ENCODE measurements around the gene PCSK6. TPM values are rescaled to one million over a fixed set of nuclear protein-coding genes. Genes with fewer than 3 reads are reported as not detected.
A peak's percentile ranks its signal among the peaks of the same experiment; 100 is the strongest.

PCSK6 gene
- polyA plus RNA-seq, 2 donors = 5.4 to 6.5 TPM

GRCh38 chr15:101488300-101489164 is 975 bp downstream of the PCSK6 start:
- Histone ChIP-seq H3K4me1 (ENCODE audit: control insufficient read depth in 2 of 2, insufficient read depth in 2 of 2, low read length in 1 of 2) (peaks cover 4 to 8% of the 10 kb centered on the region in 2 donors), H3K27me3 (ENCODE audit: control insufficient read depth in 1 of 2, insufficient read depth in 2 of 2, low read length in 2 of 2) (peaks cover 0 to 7% of the 10 kb centered on the region in 2 donors), H3K36me3 (ENCODE audit: control insufficient read depth in 2 of 2, insufficient read depth in 2 of 2, low read length in 1 of 2) (no peaks in the 10 kb centered on the region), H3K27ac (ENCODE audit: low read depth in 2 of 2, low read length in 1 of 2) (no peak overlapping the region), H3K9me3 (ENCODE audit: control insufficient read depth in 2 of 2, insufficient read depth in 1 of 2, low read depth in 1 of 2, low read length in 1 of 2) (no peaks in the 10 kb centered on the region), H3K4me3 (ENCODE audit: low read depth in 1 of 2, low read length in 2 of 2) (peak overlapping the region; percentile 42 to 75)
- 14 to 24% methylated on average over 50 to 85 of the region's 85 CpGs for WGBS, 2 donors

DNA sequence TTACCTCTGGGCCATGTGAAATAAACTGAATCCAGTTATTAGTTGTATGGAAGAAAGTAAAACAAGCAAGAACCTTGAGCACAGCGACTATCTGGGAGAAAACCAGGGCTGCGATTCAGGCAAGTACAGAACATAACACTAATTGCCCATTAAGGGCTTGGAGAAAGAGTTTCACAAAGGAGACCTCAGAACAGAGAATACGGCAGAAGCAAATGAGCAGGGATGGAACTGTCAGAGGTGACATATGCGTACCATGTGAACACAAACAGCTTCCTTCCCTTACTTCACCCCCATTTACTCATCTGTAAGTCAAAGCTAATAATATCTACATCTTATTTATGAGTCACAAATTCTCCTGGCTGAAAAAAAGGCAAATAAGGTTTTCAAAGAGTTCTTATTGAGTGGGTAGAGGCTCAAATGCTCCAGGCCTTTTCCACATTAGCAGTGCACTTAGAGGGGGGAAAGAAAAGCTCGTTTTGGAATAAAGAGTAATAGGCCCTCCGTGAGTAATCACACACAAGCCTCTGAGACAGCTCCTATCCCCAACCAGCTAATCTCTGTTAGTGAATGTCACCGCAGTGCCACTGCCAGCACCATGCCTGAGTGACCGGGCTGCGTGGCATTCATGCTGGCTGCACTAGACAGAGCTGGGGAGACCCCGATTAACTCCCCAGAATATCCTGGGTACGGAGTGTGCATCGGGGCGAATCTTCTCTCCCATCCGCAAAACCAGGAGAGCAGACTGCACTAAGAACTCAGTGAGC is 2.6 kb downstream of the PCSK6 start:
- no peak overlapping the region for H3K4me3 ChIP-seq (ENCODE audit: low read depth in 1 of 2, low read length in 2 of 2)
- H3K27ac ChIP-seq (ENCODE audit: low read depth in 2 of 2, low read length in 1 of 2) = no peak overlapping the region
- H3K4me1 ChIP-seq (ENCODE audit: control insufficient read depth in 2 of 2, insufficient read depth in 2 of 2, low read length in 1 of 2) = peaks cover 4 to 17% of the 10 kb centered on the region in 2 donors
- no peaks in the 10 kb centered on the region for H3K36me3 ChIP-seq (ENCODE audit: control insufficient read depth in 2 of 2, insufficient read depth in 2 of 2, low read length in 1 of 2)
- peaks cover 0 to 7% of the 10 kb centered on the region in 2 donors for H3K27me3 ChIP-seq (ENCODE audit: control insufficient read depth in 1 of 2, insufficient read depth in 2 of 2, low read length in 2 of 2)
- 92 to 94% methylated on average over 14 of the region's 14 CpGs for WGBS, 2 donors
- H3K9me3 ChIP-seq (ENCODE audit: control insufficient read depth in 2 of 2, insufficient read depth in 1 of 2, low read depth in 1 of 2, low read length in 1 of 2) = no peaks in the 10 kb centered on the region

GRCh38 chr15:101483462-101483861 is 6.0 kb downstream of the PCSK6 start:
- Histone ChIP-seq H3K36me3 (ENCODE audit: control insufficient read depth in 2 of 2, insufficient read depth in 2 of 2, low read length in 1 of 2) (no peaks in the 10 kb centered on the region), H3K27me3 (ENCODE audit: control insufficient read depth in 1 of 2, insufficient read depth in 2 of 2, low read length in 2 of 2) (peaks cover 0 to 4% of the 10 kb centered on the region in 2 donors), H3K4me1 (ENCODE audit: control insufficient read depth in 2 of 2, insufficient read depth in 2 of 2, low read length in 1 of 2) (peaks cover 0 to 15% of the 10 kb centered on the region in 2 donors), H3K27ac (ENCODE audit: low read depth in 2 of 2, low read length in 1 of 2) (peak overlapping the region; percentile 61 to 79), H3K9me3 (ENCODE audit: control insufficient read depth in 2 of 2, insufficient read depth in 1 of 2, low read depth in 1 of 2, low read length in 1 of 2) (no peaks in the 10 kb centered on the region), H3K4me3 (ENCODE audit: low read depth in 1 of 2, low read length in 2 of 2) (no peak overlapping the region)
- 47 to 70% methylated on average over 6 of the region's 6 CpGs for WGBS, 2 donors

GRCh38 chr15:101482526-101483371 is 6.8 kb downstream of the PCSK6 start:
- WGBS, 2 donors = 65 to 68% methylated on average over 21 of the region's 21 CpGs
- Histone ChIP-seq H3K9me3 (ENCODE audit: control insufficient read depth in 2 of 2, insufficient read depth in 1 of 2, low read depth in 1 of 2, low read length in 1 of 2) (no peaks in the 10 kb centered on the region), H3K27ac (ENCODE audit: low read depth in 2 of 2, low read length in 1 of 2) (peak overlapping the region; percentile 61 to 79), H3K27me3 (ENCODE audit: control insufficient read depth in 1 of 2, insufficient read depth in 2 of 2, low read length in 2 of 2) (no peaks in the 10 kb centered on the region), H3K4me3 (ENCODE audit: low read depth in 1 of 2, low read length in 2 of 2) (no peak overlapping the region), H3K36me3 (ENCODE audit: control insufficient read depth in 2 of 2, insufficient read depth in 2 of 2, low read length in 1 of 2) (no peaks in the 10 kb centered on the region), H3K4me1 (ENCODE audit: control insufficient read depth in 2 of 2, insufficient read depth in 2 of 2, low read length in 1 of 2) (peaks cover 0 to 12% of the 10 kb centered on the region in 2 donors)

DNA sequence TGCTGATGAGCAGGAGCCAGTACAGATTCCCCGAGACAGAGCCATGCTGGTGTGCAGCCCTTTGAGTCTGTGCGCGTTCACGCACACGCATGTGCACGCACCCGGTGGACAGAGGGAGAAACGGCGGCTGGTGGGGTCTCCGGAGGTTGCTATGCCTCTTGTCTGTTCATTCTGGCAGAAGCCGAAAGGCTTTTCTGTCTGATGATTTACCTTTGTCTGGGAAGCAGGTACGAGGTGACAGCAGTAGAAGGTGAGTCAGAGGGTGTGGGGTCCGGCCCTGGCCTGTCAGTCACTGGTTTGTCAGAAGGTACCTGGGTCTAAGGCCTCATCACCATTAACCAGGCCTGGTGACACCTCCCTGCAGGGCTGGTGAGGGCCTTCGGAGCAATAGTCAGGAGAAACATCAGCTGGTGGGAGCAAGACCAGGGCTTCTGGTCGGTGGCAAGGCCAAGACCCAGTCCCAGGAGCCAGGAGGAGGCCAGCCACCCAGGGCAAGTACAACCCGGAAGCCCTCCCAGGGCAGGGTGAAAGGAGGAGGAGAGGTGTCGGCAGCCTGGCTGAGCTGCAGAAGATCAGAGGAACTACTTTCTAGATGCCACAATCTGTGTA is 7.5 kb downstream of the PCSK6 start:
- peak overlapping the region; percentile 48 to 79 for H3K27ac ChIP-seq (ENCODE audit: low read depth in 2 of 2, low read length in 1 of 2)
- WGBS, 2 donors = 82 to 88% methylated on average over 16 to 17 of the region's 17 CpGs
- no peaks in the 10 kb centered on the region for H3K36me3 ChIP-seq (ENCODE audit: control insufficient read depth in 2 of 2, insufficient read depth in 2 of 2, low read length in 1 of 2)
- peaks cover 0 to 12% of the 10 kb centered on the region in 2 donors for H3K4me1 ChIP-seq (ENCODE audit: control insufficient read depth in 2 of 2, insufficient read depth in 2 of 2, low read length in 1 of 2)
- no peaks in the 10 kb centered on the region for H3K27me3 ChIP-seq (ENCODE audit: control insufficient read depth in 1 of 2, insufficient read depth in 2 of 2, low read length in 2 of 2)
- H3K4me3 ChIP-seq (ENCODE audit: low read depth in 1 of 2, low read length in 2 of 2) = no peak overlapping the region
- H3K9me3 ChIP-seq (ENCODE audit: control insufficient read depth in 2 of 2, insufficient read depth in 1 of 2, low read depth in 1 of 2, low read length in 1 of 2) = no peaks in the 10 kb centered on the region

- Histone ChIP-seq H3K36me3 (ENCODE audit: control insufficient read depth in 2 of 2, insufficient read depth in 2 of 2, low read length in 1 of 2) (no peaks in the 10 kb centered on the region), H3K4me3 (ENCODE audit: low read depth in 1 of 2, low read length in 2 of 2) (no peak overlapping the region), H3K27me3 (ENCODE audit: control insufficient read depth in 1 of 2, insufficient read depth in 2 of 2, low read length in 2 of 2) (no peaks in the 10 kb centered on the region), H3K4me1 (ENCODE audit: control insufficient read depth in 2 of 2, insufficient read depth in 2 of 2, low read length in 1 of 2) (peaks cover 0 to 12% of the 10 kb centered on the region in 2 donors), H3K27ac (ENCODE audit: low read depth in 2 of 2, low read length in 1 of 2) (no peak overlapping the region), H3K9me3 (ENCODE audit: control insufficient read depth in 2 of 2, insufficient read depth in 1 of 2, low read depth in 1 of 2, low read length in 1 of 2) (no peaks in the 10 kb centered on the region)
- 81 to 87% methylated on average over 8 of the region's 8 CpGs for WGBS, 2 donors
Observed at GRCh38 chr15:101481381-101481705, 8.2 kb downstream of the PCSK6 start.

GRCh38 chr15:101480613-101481380 is 8.7 kb downstream of the PCSK6 start:
- no peak overlapping the region for H3K27ac ChIP-seq (ENCODE audit: low read depth in 2 of 2, low read length in 1 of 2)
- H3K9me3 ChIP-seq (ENCODE audit: control insufficient read depth in 2 of 2, insufficient read depth in 1 of 2, low read depth in 1 of 2, low read length in 1 of 2) = no peaks in the 10 kb centered on the region
- peaks cover 0 to 12% of the 10 kb centered on the region in 2 donors for H3K4me1 ChIP-seq (ENCODE audit: control insufficient read depth in 2 of 2, insufficient read depth in 2 of 2, low read length in 1 of 2)
- H3K36me3 ChIP-seq (ENCODE audit: control insufficient read depth in 2 of 2, insufficient read depth in 2 of 2, low read length in 1 of 2) = no peaks in the 10 kb centered on the region
- H3K4me3 ChIP-seq (ENCODE audit: low read depth in 1 of 2, low read length in 2 of 2) = no peak overlapping the region
- WGBS, 2 donors = 91% methylated on average over 23 of the region's 23 CpGs
- H3K27me3 ChIP-seq (ENCODE audit: control insufficient read depth in 1 of 2, insufficient read depth in 2 of 2, low read length in 2 of 2) = no peaks in the 10 kb centered on the region

DNA sequence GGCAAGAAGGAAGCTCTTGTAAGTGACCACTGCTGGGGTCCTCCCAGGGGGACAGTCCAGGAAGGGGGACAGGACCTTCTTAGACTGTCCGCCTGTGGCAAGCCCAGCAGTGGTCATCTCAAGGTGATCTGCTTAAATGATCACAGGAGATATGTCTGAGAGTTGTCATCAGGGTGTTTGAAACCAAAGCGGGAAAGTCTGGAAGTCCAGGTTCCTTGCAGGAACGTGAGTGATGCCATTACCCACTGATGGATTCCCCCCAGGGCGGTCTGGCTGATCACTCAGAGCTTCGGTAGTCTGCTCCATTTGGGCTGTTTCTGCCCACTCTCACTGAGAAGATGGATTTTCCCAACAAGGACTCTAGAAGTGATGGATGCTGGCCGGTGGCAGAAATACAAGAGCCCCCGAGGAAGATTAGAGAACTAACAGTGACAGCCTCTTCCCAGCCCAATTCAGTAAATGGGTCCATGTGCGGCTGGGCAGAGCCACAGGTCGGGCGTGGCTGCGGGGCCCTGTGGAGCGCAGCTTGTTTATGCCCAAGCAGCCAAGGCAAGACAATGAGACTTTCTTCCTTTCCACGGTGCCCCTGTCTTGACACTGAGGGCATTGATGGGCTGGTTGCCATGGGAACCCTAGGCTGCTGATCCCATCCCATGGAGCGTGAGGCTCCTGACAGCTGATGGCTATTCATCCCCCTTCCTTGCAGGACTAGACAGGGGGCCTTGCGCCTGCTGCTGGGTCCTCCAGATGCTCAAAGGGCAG is 9.5 kb downstream of the PCSK6 start:
- Histone ChIP-seq H3K9me3 (ENCODE audit: control insufficient read depth in 2 of 2, insufficient read depth in 1 of 2, low read depth in 1 of 2, low read length in 1 of 2) (no peaks in the 10 kb centered on the region), H3K27ac (ENCODE audit: low read depth in 2 of 2, low read length in 1 of 2) (no peak overlapping the region), H3K27me3 (ENCODE audit: control insufficient read depth in 1 of 2, insufficient read depth in 2 of 2, low read length in 2 of 2) (no peaks in the 10 kb centered on the region), H3K4me3 (ENCODE audit: low read depth in 1 of 2, low read length in 2 of 2) (no peak overlapping the region), H3K4me1 (ENCODE audit: control insufficient read depth in 2 of 2, insufficient read depth in 2 of 2, low read length in 1 of 2) (peaks cover 0 to 12% of the 10 kb centered on the region in 2 donors), H3K36me3 (ENCODE audit: control insufficient read depth in 2 of 2, insufficient read depth in 2 of 2, low read length in 1 of 2) (no peaks in the 10 kb centered on the region)
- WGBS, 2 donors = 91% methylated on average over 15 of the region's 15 CpGs

Measured in esophagus (tissue), 2 donors.